Stomach (tissue), 9 donors: ENCODE data around the gene SCARB2. TPM values are rescaled to one million over a fixed set of nuclear protein-coding genes. Genes with fewer than 3 reads are reported as not detected.

ENCODE experiments used
- DNase-seq, 2 donors: peaks; one replicate each; pipeline versions ENCODE4 v3.0.0 to v3.0.0-alpha.2; 2013 to 2019
- H3K27ac ChIP-seq, 5 donors: fragments of 200-600 bp in 4 of 5; sonication (generic) in 4 of 5; one replicate each; pipeline ENCODE4 v1.5.1; 2013 to 2019; ENCODE audit warnings: mild to moderate bottlenecking in 1 of 5, moderate library complexity in 1 of 5
- H3K27me3 ChIP-seq, 3 donors: fragments of 200-600 bp; sonication (generic); one replicate each; pipeline ENCODE4 v1.5.1; 2017 to 2019; ENCODE audit warnings: mixed run types in 1 of 3
- H3K36me3 ChIP-seq, 4 donors: fragments of 200-600 bp; sonication (generic); 1 replicate in 3 of 4; 2 replicates in 1 of 4; pipeline ENCODE4 v1.5.1; 2016 to 2019
- H3K4me1 ChIP-seq, 4 donors: fragments of 200-600 bp; sonication (generic); one replicate each; pipeline ENCODE4 v1.5.1; 2016 to 2019
- H3K4me3 ChIP-seq, 4 donors: fragments of 200-600 bp; sonication (generic) in 3 of 4; one replicate each; pipeline ENCODE4 v1.5.1; 2016 to 2019; ENCODE audit warnings: mild to moderate bottlenecking in 1 of 4
- H3K9me3 ChIP-seq, 4 donors: fragments of 200-600 bp; sonication (generic); one replicate each; pipeline ENCODE4 v1.5.1; 2016 to 2019
- EP300 ChIP-seq: sonication (generic); formaldehyde crosslinking; IDR thresholded peaks from one replicate; pipeline ENCODE4 v1.6.1; 2017; ENCODE audit warnings: antibody characterized with exemption
- POLR2A ChIP-seq, 4 donors: fragments of 450-650 bp; IDR thresholded peaks; one replicate each; pipeline ENCODE4 v1.6.1; 2016; ENCODE audit warnings: antibody characterized with exemption in 4 of 4, control low read depth in 2 of 4, mild to moderate bottlenecking in 1 of 4, moderate library complexity in 1 of 4
- POLR2AphosphoS5 ChIP-seq, 3 donors: sonication (generic); formaldehyde crosslinking; IDR thresholded peaks; one replicate each; pipeline ENCODE4 v1.6.1; 2016; ENCODE audit warnings: antibody characterized with exemption in 3 of 3
- WGBS, 5 donors: extraction: QIAGEN DNeasy Blood & Tissue Kit in 3 of 5; methylation state at CpG; one replicate each; pipeline versions ENCODE4 v1.1.5 to v1.1.7; 2013 to 2018; 5-methylcytosine and 5-hydroxymethylcytosine counted together
- intact Hi-C: fragments of 100-400 bp; cut with DNase I; formaldehyde crosslinking; loops from one replicate; pipeline ENCODE4 v1.15.1; 2023; ENCODE audit warnings: low total_unique reads
- polyA plus RNA-seq, 3 donors: library from polyadenylated mRNA; stranded (reverse); fragments of 200-250 nt; gene quantifications; one replicate each; pipeline ENCODE4 v1.2.3, GENCODE V29; 2013
- total RNA-seq, 5 donors: library from RNA; depleted of rRNA; stranded (reverse); fragments of >200 nt; gene quantifications; one replicate each; pipeline versions ENCODE4 v1.1.0 to v1.2.3, GENCODE V29; 2014 to 2016
- TF ChIP-seq, protein P1 (sequence below), 7 experiments: fragments of 450-650 bp in 4 of 7; fragments of 200-600 bp in 3 of 7; sonication (generic) in 3 of 7; IDR thresholded peaks; one replicate each; pipeline ENCODE4 v1.5.1; 2016 to 2019; ENCODE audit warnings: antibody characterized with exemption in 7 of 7, control low read depth in 2 of 7, mild to moderate bottlenecking in 1 of 7
- donor health status: healthy with polysubstance abuse.
- donor health status: Bipolar disorder and iron deficiency.
- donor health status: healthy.

Gene SCARB2
- total and polyA plus RNA-seq, 8 donors, result 30.4 to 293 (median 88.0) TPM

DNA sequence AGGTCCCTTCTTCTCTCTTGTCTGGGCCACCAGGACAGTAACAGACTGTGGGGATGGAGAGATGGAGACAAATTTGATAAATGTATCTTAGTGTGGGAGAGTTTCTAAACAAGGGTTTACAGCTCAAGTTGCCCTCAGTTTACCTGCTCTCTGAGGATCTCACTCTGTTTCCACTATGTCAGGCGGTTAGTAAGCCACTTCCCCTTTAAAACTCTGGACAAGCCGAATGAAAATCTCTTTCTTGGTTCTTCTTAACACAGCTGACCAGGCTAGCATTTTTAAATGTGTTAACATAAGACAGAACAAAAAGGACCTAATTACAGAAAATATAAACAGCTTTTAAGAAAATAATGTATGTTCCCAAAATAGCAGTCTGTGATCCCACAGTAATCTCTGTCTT, 2.9 kb upstream of the SCARB2 start:
- intact Hi-C loops, result no loop called here
- peaks cover 34 to 60% (median 56%) of the 10 kb centered on the region in 4 donors for H3K4me1 ChIP-seq

DNA sequence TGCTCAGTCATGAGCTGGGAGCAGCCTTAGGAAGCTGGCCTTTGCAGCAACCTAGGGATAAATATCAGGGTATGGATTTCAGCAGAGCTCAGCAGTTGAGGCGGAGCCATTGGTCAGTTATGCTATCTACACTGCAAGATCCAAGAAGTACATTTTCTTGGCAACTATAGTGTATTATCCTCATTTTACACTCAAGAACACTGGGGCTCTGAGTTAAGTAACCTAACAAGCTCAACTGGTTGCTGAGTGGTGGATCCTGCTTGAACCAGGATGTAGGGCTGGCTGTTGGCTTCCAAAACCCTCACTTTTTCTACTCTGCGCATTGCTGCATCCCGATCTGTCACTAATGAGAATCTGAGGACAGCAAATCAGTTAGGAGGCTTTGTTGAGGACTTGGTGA, 1.5 kb upstream of the SCARB2 start:
- WGBS, 5 donors, result 46 to 83% (median 73%) methylated on average over 2 to 3 of the region's 3 CpGs
- Histone ChIP-seq H3K4me1 (peaks cover 46 to 74% (median 70%) of the 10 kb centered on the region in 4 donors), H3K27ac (peak overlapping the region; percentile 95 to 99 (median 97))

More for the DNA sequence above, 2.9 kb upstream of the SCARB2 start:
- DNase-seq, result no peak
- H3K9me3 ChIP-seq, result no peaks in the 10 kb centered on the region
- H3K27ac ChIP-seq, result peak overlapping the region in 2 of 5 donors; percentile 99
- H3K4me3 ChIP-seq, result no peak overlapping the region
- H3K36me3 ChIP-seq, result no peaks in the 10 kb centered on the region
- 65 to 86% (median 71%) methylated on average over 2 of the region's 2 CpGs for WGBS, 5 donors
- no peaks in the 10 kb centered on the region for H3K27me3 ChIP-seq
- no peak for TF ChIP-seq EP300
- TF ChIP-seq POLR2AphosphoS5 (IDR thresholded peaks at IDR 0.05), result no peak
- TF ChIP-seq, protein P1, sequence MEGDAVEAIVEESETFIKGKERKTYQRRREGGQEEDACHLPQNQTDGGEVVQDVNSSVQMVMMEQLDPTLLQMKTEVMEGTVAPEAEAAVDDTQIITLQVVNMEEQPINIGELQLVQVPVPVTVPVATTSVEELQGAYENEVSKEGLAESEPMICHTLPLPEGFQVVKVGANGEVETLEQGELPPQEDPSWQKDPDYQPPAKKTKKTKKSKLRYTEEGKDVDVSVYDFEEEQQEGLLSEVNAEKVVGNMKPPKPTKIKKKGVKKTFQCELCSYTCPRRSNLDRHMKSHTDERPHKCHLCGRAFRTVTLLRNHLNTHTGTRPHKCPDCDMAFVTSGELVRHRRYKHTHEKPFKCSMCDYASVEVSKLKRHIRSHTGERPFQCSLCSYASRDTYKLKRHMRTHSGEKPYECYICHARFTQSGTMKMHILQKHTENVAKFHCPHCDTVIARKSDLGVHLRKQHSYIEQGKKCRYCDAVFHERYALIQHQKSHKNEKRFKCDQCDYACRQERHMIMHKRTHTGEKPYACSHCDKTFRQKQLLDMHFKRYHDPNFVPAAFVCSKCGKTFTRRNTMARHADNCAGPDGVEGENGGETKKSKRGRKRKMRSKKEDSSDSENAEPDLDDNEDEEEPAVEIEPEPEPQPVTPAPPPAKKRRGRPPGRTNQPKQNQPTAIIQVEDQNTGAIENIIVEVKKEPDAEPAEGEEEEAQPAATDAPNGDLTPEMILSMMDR (IDR thresholded peaks at IDR 0.05), result no peak
- no peak for TF ChIP-seq POLR2A (IDR thresholded peaks at IDR 0.05)

DNA sequence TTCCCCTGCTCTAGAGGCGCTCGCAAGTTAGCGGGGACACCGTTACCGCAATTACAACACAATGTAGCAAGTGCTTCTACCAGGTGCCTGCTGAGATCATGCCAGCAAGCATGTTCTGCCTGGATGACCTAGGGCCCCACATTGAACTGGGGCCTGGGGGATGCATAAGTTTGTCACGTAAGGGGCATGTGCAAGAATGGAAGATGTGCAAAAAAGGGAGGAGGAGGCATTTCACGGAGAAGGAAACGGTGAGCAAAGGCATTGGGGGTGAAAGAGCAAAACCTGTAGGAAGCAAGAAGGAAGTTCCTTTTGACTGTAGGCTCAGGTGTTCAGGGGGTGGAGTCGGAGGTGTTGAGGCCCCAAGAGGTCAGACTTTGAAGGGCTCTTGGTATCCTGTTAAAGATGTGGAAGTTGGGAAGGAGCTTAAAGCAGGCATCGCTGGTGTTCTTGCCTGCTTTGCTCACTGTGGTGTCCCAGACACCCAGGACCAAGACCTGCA, 602 bp upstream of the SCARB2 start:
- H3K4me1 ChIP-seq, result peaks cover 50 to 76% (median 72%) of the 10 kb centered on the region in 4 donors
- H3K9me3 ChIP-seq, result no peaks in the 10 kb centered on the region
- peak overlapping the region; percentile 62 to 78 (median 74) for H3K4me3 ChIP-seq
- intact Hi-C loops, result no loop called here
- no peaks in the 10 kb centered on the region for H3K36me3 ChIP-seq
- peak overlapping the region; percentile 95 to 99 (median 97) for H3K27ac ChIP-seq
- no peak for TF ChIP-seq POLR2AphosphoS5 (IDR thresholded peaks at IDR 0.05)
- TF ChIP-seq EP300, result no peak
- TF ChIP-seq POLR2A (IDR thresholded peaks at IDR 0.05), result no peak
- TF ChIP-seq, protein P1 (IDR thresholded peaks at IDR 0.05), result no peak
- H3K27me3 ChIP-seq, result no peaks in the 10 kb centered on the region
- peak in 1 of 2 donors; percentile 79 for DNase-seq
- WGBS, 5 donors, result 7 to 11% (median 9%) methylated on average over 8 to 10 of the region's 10 CpGs

More for the DNA sequence above, 1.5 kb upstream of the SCARB2 start:
- DNase-seq, result peak in 1 of 2 donors; percentile 65
- Histone ChIP-seq H3K36me3 (no peaks in the 10 kb centered on the region), H3K27me3 (no peaks in the 10 kb centered on the region), H3K9me3 (no peaks in the 10 kb centered on the region), H3K4me3 (no peak overlapping the region)
- intact Hi-C loops, result no loop called here
- TF ChIP-seq POLR2A (IDR thresholded peaks at IDR 0.05) (no peak), EP300 (no peak), POLR2AphosphoS5 (IDR thresholded peaks at IDR 0.05) (no peak)
- TF ChIP-seq, protein P1 (IDR thresholded peaks at IDR 0.05), result no peak

DNA sequence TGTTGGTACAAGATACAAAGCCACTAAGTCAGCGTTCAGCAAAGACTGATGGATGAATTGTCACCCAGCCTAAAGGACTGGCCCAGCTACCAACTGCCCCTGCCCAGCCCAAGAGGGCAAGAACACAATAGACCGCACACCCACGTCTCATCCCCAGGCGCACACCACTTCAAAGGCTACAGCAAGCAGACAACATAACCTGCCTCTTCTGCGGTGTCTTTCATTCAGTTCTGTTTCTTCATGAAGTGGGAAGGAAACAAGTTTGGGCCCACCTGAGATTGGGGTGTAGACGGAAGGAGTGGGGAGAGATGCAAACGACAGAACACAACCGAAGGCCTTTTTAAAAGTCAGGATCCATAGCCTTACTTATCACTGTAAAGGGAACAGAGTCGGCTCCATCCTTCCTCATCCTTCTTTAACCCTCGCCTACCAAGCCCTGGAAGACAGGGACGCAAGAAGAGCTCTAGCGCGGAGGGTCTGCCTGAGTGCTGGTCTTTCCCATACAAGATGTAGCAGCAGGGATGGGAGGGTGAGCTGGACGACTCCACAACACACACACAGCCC, 691 bp downstream of the SCARB2 start:
- H3K9me3 ChIP-seq, result no peaks in the 10 kb centered on the region
- DNase-seq, result peak in 1 of 2 donors; percentile 65
- H3K4me3 ChIP-seq, result peak overlapping the region; percentile 62 to 78 (median 74)
- no peaks in the 10 kb centered on the region for H3K36me3 ChIP-seq
- 4 to 5% (median 4%) methylated on average over 12 to 14 of the region's 14 CpGs for WGBS, 5 donors
- peak overlapping the region; percentile 95 to 99 (median 97) for H3K27ac ChIP-seq
- intact Hi-C loops, result no loop called here
- TF ChIP-seq, protein P1 (IDR thresholded peaks at IDR 0.05), result no peak
- TF ChIP-seq EP300 (no peak), POLR2A (IDR thresholded peaks at IDR 0.05) (no peak), POLR2AphosphoS5 (IDR thresholded peaks at IDR 0.05) (no peak)
- no peaks in the 10 kb centered on the region for H3K27me3 ChIP-seq
- peaks cover 60 to 80% (median 76%) of the 10 kb centered on the region in 4 donors for H3K4me1 ChIP-seq
